K562 (cell line): ENCODE measurements around the gene FIBP. TPM values are rescaled to one million over a fixed set of nuclear protein-coding genes. Genes with fewer than 3 reads are reported as not detected.

ENCODE experiments used
- ETV5 ChIP-seq: sonication (generic); formaldehyde crosslinking; IDR thresholded peaks from 2 replicates; pipeline ENCODE4 v1.4.0; 2020; ENCODE audit warnings: low read depth, mild to moderate bottlenecking, missing genetic modification reagents
- GABPB2 ChIP-seq: fragments of 250-450 bp; sonication (Bioruptor Pico); conservative IDR thresholded peaks from 2 replicates; pipeline ENCODE4 v1.5.1; 2021; ENCODE audit warnings: mild to moderate bottlenecking
- HLTF ChIP-seq: fragments of 450-650 bp; IDR thresholded peaks from 2 replicates; pipeline ENCODE4 v1.6.1; 2016
- KHSRP ChIP-seq: fragments of 450-650 bp; IDR thresholded peaks from 2 replicates; pipeline ENCODE4 v1.6.1; 2017
- POLR2A ChIP-seq: fragments of 450-650 bp; conservative IDR thresholded peaks from 2 replicates; pipeline ENCODE4 v1.6.1; 2016
- RBM15 ChIP-seq: fragments of 200-400 bp; formaldehyde crosslinking; IDR thresholded peaks from 2 replicates; pipeline ENCODE4 v1.6.1; 2018; ENCODE audit warnings: mild to moderate bottlenecking, low read length, moderate library complexity; ENCODE audit not compliant: insufficient read depth
- TEAD1 ChIP-seq, 2 experiments: fragments of 450-650 bp in 1 of 2; sonication (generic) in 1 of 2; formaldehyde crosslinking; IDR thresholded peaks; 2 replicates each; pipeline versions ENCODE4 v1.4.0 to v1.8.0; 2020 to 2022; ENCODE audit warnings: mild to moderate bottlenecking in 2 of 2, missing genetic modification reagents in 1 of 2
- ZNF146 ChIP-seq: IDR thresholded peaks from one replicate; pipeline ENCODE4 v1.6.1; 2018; ENCODE audit warnings: missing compliant biosample characterization; ENCODE audit not compliant: unreplicated experiment
- polyA plus RNA-seq, 8 experiments: library from polyadenylated mRNA; depleted of rRNA in 4 of 8; stranded (reverse) in 5 of 8; unstranded in 3 of 8; fragments of >200 nt; fragmentation: Nextera tagmentation in 2 of 8; fragmentation: Illumina TruSeq in 1 of 8; extraction: Ambion mirVana in 2 of 8; extraction: Trizol in 1 of 8; gene quantifications; 2 replicates each; pipeline versions ENCODE4 v1.2.1 to v1.2.3, GENCODE V29; 2011 to 2014; ENCODE audit warnings: inconsistent platforms in 1 of 8, missing spikeins in 1 of 8
- total RNA-seq, 7 experiments: library from RNA; depleted of rRNA in 6 of 7; stranded (reverse); fragments of >200 nt in 6 of 7; fragmentation: Illumina TruSeq in 2 of 7; extraction: Trizol in 2 of 7; gene quantifications; 2 replicates each; pipeline versions ENCODE4 v1.2.1 to v1.2.3, GENCODE V29; 2011 to 2021; ENCODE audit warnings: low replicate concordance in 1 of 7
- TF ChIP-seq, protein P1 (sequence below), 2 experiments: fragments of 450-650 bp; formaldehyde crosslinking in 1 of 2; IDR thresholded peaks; 2 replicates each; pipeline versions ENCODE4 v1.4.0 to v1.6.1; 2014 to 2020; ENCODE audit warnings: mild to moderate bottlenecking in 2 of 2, borderline replicate concordance in 1 of 2, low read depth in 1 of 2
- TF ChIP-seq, protein P2 (sequence below): sonication (generic); formaldehyde crosslinking; IDR thresholded peaks from 2 replicates; pipeline ENCODE4 v1.8.0; 2022; ENCODE audit warnings: missing genetic modification reagents, mild to moderate bottlenecking, borderline replicate concordance
- TF ChIP-seq, protein P3 (sequence below): sonication (generic); formaldehyde crosslinking; IDR thresholded peaks from 2 replicates; pipeline ENCODE4 v1.8.1; 2023; ENCODE audit warnings: mild to moderate bottlenecking, missing genetic modification reagents
- TF ChIP-seq, protein P4 (sequence below): fragments of 250-450 bp; sonication (Bioruptor Pico); IDR thresholded peaks from 2 replicates; pipeline ENCODE4 v1.5.0; 2022; ENCODE audit warnings: mild to moderate bottlenecking
- TF ChIP-seq, protein P5 (sequence below): sonication (generic); IDR thresholded peaks from 2 replicates; pipeline ENCODE4 v1.6.1; 2016

FIBP gene
- total and polyA plus RNA-seq, 9 of the 15 experiments (the other 6 are each of a cell fraction or from before 2014, with no cell fraction given) = 41.2 to 79.2 (median 48.6) TPM

DNA sequence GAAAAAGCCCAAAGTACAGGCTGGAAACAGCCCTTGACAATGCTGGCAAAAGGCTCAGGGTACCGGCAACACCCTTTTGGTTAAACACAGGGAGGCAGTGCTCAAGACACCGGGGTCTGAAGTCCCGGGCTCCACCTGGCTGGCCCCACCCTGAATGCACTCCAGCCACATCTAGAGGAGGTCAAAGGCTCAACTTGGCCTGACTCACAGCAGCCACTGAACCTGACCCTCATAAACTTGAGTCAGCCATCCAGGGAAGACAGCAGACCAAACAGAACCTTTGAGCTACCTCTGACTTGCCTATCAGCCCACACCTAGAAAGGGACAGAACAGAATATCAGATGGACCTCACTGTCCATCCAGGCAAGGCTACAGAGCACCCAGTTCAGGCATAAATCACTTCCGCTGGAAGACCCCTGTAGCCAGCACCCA lies 34.1 kb downstream of the FIBP start (continued):
- TF ChIP-seq, protein P1, sequence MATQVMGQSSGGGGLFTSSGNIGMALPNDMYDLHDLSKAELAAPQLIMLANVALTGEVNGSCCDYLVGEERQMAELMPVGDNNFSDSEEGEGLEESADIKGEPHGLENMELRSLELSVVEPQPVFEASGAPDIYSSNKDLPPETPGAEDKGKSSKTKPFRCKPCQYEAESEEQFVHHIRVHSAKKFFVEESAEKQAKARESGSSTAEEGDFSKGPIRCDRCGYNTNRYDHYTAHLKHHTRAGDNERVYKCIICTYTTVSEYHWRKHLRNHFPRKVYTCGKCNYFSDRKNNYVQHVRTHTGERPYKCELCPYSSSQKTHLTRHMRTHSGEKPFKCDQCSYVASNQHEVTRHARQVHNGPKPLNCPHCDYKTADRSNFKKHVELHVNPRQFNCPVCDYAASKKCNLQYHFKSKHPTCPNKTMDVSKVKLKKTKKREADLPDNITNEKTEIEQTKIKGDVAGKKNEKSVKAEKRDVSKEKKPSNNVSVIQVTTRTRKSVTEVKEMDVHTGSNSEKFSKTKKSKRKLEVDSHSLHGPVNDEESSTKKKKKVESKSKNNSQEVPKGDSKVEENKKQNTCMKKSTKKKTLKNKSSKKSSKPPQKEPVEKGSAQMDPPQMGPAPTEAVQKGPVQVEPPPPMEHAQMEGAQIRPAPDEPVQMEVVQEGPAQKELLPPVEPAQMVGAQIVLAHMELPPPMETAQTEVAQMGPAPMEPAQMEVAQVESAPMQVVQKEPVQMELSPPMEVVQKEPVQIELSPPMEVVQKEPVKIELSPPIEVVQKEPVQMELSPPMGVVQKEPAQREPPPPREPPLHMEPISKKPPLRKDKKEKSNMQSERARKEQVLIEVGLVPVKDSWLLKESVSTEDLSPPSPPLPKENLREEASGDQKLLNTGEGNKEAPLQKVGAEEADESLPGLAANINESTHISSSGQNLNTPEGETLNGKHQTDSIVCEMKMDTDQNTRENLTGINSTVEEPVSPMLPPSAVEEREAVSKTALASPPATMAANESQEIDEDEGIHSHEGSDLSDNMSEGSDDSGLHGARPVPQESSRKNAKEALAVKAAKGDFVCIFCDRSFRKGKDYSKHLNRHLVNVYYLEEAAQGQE (IDR thresholded peaks at IDR 0.05; ENCODE audit: borderline replicate concordance) = no peak
- TF ChIP-seq, protein P1 (CRISPR knock-in tag; IDR thresholded peaks at IDR 0.05; ENCODE audit: low read depth) = no peak
- TF ChIP-seq TEAD1 (CRISPR knock-in tag; IDR thresholded peaks at IDR 0.05) (no peak), POLR2A (peak; percentile 20; the same call in 1 of the 2 replicates), HLTF (no peak), ETV5 (CRISPR knock-in tag) (no peak), KHSRP (no peak), GABPB2 (CRISPR knock-in tag) (no peak), ZNF146 (CRISPR knock-in tag) (no peak), RBM15 (no peak)
- TF ChIP-seq, protein P2, sequence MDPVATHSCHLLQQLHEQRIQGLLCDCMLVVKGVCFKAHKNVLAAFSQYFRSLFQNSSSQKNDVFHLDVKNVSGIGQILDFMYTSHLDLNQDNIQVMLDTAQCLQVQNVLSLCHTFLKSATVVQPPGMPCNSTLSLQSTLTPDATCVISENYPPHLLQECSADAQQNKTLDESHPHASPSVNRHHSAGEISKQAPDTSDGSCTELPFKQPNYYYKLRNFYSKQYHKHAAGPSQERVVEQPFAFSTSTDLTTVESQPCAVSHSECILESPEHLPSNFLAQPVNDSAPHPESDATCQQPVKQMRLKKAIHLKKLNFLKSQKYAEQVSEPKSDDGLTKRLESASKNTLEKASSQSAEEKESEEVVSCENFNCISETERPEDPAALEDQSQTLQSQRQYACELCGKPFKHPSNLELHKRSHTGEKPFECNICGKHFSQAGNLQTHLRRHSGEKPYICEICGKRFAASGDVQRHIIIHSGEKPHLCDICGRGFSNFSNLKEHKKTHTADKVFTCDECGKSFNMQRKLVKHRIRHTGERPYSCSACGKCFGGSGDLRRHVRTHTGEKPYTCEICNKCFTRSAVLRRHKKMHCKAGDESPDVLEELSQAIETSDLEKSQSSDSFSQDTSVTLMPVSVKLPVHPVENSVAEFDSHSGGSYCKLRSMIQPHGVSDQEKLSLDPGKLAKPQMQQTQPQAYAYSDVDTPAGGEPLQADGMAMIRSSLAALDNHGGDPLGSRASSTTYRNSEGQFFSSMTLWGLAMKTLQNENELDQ (CRISPR knock-in tag) = 0 out of 2 replicates have a peak, but pooled peaks have one; percentile 62
- TF ChIP-seq, protein P3, sequence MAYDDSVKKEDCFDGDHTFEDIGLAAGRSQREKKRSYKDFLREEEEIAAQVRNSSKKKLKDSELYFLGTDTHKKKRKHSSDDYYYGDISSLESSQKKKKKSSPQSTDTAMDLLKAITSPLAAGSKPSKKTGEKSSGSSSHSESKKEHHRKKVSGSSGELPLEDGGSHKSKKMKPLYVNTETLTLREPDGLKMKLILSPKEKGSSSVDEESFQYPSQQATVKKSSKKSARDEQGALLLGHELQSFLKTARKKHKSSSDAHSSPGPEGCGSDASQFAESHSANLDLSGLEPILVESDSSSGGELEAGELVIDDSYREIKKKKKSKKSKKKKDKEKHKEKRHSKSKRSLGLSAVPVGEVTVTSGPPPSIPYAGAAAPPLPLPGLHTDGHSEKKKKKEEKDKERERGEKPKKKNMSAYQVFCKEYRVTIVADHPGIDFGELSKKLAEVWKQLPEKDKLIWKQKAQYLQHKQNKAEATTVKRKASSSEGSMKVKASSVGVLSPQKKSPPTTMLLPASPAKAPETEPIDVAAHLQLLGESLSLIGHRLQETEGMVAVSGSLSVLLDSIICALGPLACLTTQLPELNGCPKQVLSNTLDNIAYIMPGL (CRISPR knock-in tag) = no peak
- TF ChIP-seq, protein P4, sequence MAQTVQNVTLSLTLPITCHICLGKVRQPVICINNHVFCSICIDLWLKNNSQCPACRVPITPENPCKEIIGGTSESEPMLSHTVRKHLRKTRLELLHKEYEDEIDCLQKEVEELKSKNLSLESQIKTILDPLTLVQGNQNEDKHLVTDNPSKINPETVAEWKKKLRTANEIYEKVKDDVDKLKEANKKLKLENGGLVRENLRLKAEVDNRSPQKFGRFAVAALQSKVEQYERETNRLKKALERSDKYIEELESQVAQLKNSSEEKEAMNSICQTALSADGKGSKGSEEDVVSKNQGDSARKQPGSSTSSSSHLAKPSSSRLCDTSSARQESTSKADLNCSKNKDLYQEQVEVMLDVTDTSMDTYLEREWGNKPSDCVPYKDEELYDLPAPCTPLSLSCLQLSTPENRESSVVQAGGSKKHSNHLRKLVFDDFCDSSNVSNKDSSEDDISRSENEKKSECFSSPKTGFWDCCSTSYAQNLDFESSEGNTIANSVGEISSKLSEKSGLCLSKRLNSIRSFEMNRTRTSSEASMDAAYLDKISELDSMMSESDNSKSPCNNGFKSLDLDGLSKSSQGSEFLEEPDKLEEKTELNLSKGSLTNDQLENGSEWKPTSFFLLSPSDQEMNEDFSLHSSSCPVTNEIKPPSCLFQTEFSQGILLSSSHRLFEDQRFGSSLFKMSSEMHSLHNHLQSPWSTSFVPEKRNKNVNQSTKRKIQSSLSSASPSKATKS (CRISPR knock-in tag) = no peak
- TF ChIP-seq, protein P5, sequence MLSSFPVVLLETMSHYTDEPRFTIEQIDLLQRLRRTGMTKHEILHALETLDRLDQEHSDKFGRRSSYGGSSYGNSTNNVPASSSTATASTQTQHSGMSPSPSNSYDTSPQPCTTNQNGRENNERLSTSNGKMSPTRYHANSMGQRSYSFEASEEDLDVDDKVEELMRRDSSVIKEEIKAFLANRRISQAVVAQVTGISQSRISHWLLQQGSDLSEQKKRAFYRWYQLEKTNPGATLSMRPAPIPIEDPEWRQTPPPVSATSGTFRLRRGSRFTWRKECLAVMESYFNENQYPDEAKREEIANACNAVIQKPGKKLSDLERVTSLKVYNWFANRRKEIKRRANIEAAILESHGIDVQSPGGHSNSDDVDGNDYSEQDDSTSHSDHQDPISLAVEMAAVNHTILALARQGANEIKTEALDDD = no peak
